HTERT RPE-1 (cell line): ENCODE measurements around the gene WDR5.

Experiments used
- in situ Hi-C: fragments of 300-500 bp; cut with MboI; formaldehyde crosslinking; loops from 4 replicates; pipeline ENCODE4 v1.14.3; 2020; ENCODE audit warnings: low sequenced_read_pairs

The WDR5 gene

DNA sequence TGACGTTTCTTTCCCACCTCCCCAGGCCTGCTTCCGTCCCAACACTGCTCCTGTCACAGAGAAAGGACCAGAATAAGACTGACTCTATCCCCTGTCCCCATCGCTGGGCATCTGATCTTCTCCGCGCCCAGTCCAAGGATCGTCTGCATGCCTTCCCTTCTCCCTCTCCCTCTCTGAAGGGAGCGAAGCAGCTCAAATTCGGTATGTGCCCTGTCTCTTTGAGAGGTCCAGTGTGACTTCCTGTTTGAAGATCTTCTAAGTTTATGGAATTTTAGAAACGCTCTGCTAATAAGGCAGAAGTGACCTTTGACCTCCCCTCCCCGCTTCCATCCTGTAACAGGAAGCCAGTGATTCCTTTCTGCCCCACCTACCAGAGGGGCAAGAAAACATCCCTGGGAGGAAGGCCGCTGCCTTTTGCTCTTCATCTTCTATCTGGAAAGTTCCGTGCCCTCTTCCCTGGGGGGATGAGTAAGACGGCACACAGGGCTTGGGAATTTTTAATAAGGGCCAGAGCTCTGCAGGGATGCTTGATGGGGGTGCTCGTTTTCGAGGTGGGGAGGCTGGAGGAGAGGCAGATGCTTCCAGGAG, 69.2 kb downstream of the WDR5 start:
- in situ Hi-C loops, result no loop called here

DNA sequence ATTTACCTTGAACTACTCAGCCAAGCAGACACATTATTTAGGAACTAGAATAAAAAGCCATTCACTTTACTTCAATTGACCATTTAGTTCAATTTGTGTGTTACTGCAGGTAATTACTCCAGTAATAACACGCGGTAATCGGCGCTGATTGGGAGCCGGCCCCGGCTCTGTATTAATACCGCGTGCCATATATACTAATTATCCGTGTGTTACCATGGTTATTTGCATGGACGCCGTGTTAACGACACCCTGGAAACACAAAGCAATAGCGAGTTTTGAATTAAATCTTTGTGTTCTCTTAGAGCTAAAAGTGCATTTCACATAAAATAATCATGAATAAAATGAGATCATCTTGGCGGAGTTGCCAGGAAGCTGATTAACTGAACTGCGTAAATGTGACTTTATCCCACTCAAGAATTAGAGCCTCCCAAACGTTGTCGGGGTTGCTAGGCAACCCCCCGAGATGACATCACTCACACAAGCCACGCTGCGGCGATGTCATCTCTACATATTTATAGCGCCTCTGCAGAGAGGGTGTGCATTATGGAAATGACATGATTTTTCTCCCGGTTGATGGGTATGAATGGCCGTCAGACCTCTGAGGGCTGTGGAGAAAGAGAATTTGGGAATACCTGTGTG, 69.9 kb downstream of the WDR5 start:
- in situ Hi-C loops, result no loop called here

DNA sequence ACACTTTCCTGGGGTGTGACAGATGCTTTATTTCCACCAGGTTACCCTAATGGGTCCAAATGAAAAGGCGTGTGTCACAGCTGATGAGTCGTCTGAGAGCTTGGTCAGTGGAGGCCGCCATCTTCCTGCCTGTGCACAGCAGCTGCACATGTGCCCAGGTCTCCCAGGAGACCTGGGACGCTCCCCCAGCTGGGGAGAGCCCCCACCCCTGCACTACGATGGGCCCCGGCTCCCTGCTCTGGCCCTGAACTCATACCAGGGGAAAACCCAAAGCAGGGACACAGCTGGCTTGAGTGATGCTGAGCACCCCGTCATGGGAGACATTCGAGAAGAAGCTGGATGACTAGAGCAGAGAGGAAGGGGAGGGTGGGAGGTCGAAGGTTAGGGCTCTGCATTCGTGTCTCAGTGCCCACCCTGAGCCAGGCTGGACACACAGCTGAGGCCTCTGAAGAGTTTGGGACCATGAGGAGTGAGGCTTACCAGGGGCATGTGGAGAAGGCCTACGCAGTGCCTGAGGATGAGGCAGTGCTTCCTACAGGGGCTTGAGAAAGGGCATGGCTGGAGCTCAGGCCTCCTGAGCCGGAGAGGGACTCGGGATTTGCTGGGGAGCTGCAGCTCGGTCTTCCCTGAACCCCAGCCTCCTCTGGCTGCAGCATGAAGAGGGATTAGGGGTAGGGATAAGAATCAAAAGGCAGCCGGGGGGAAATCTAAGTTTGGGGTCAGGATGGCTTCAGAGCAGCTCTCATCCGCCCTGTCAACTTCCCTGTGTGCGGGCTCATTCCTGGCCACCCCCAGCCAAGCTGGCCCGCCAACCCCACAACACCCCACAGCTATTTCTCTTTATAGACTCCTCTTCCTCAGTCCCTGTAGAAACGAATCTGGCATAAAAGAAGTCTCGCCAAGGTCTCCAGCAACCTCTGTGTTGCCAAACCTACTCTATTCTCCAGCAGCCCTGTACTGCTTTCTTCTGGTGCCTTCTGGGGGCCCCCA, 70.7 kb downstream of the WDR5 start:
- in situ Hi-C loops, result no loop called here

DNA sequence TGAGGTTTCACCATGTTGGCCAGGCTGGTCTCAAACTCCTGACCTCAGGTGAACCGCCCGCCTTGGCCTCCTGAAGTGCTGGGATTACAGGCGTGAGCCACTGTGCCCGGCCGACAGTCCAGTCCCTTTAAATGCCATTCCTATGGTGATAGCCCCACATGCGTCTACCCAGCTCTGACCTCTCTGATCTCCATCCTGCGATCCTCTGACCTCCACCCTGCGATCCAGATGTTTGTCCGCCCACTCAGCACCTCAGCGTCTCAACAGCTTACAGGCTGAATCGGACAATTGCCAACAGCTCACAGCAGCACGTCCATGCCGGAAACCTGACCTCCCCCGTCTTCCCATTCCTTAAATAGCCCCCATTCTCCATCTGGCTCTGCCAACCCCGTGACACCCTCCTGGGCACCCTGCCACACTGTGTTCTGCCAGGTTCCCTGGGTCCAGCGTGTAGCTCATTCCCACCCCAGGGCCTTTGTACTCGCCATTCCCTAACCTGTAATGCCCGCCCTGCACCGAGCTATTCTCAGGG, 72.5 kb downstream of the WDR5 start:
- in situ Hi-C loops, result no loop called here

DNA sequence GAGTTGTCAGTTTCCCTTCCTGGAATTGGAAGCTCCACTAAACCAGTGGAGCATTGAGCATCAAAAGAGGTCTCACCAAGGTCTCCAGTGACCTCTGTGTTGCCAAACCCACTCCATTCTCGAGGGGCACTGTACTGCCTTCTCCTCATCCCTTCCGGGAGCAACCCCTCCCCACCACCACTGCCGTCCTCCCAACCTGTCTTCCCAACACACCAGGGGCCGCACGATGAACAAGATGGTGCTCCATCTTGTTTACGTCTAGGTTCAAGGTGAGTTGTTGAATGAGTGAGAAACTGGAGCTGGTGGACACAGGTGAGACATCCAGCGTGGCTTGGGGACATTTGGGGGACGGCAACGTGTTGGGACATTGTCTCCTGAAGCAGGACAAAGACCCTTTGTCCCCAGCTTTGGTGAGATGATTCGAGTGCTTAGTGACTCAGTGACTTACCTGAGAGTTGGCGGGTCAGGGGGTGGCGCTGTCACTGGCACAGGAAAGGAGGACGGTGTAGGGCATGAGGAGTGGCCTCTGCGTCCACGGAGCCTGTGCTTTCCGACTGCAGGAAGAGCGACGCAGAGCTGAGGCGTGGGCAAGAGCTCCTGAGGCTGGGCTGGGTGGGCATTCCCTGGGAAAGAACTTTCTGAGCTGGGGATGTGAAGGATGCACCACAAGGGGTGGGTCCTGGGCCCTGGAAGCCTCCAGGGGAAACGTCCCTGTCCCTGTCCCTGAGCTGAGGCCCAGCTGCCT, 73.3 kb downstream of the WDR5 start:
- in situ Hi-C loops, result no loop called here
